DMS153 treated with DMSO at 0.1 percent for 48 hours (cell line): Measurements from ENCODE around the gene SLC38A2.
"Not testable (repeated sequence)": the region's sequence is repeated elsewhere in the genome, so short reads cannot be mapped to it uniquely, and the experiment has no call there.

Source experiments
- DNase-seq: peaks from one replicate; lab custom pipeline; 2025; ENCODE audit not compliant: unreplicated experiment; lab: John Stamatoyannopoulos, UW

Gene SLC38A2

DNA sequence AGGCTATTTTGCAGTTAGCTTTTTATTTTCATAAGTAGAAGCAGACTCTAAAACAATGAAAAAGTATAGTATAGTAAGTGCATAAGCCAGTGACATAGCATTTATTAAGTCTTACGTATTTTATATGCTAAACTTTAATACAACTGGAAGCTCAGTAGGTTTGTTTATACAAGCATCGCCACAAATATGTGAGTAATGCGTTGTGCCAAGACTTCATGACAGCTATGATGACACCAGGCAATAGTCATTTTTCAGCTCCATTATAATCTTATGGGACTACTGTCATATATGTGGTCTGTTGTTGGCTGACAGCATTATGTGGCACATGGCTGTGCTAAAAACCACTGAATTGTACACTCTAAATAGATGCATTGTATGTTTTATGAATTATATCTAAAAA lies 40.3 kb downstream of the SLC38A2 start:
- no peak for DNase-seq

DNA sequence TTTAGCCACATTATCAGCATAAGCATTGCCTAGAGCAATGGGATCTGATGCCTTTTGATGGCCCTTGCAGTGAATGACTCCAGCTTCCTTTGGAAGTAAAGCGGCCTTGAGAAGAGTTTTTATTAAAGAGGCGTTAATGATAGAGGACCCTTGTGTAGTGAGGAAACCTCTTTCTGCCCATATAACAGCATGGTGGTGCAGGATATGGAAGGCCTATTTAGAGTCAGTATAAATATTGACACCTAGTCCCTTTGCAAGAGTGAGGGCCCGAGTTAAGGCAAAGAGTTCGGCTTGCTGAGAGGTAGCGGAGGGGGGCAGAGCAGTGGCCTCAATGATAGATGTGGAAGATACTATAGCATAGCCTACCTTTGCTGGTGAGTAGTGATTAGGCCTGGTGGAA lies 47.5 kb downstream of the SLC38A2 start:
- DNase-seq = not testable (repeated sequence)

DNA sequence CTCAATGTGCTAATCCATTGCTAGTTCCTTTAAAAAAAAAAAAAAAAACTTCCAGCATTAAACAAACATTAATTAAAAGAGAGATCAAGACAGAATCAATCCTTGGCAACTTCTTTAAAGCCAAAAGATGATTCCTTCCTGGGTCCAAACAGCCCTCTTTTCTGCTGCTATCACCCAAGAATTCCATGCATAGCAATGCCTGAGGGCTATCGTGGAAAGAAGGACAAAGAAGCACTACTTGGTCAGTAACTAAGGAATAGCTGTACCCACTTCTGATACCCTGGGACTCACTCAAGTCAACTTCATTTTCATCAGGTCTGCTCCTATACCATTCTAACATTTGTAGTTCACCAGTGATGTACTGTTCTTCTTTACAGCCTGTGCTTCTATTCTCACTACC lies 51.8 kb downstream of the SLC38A2 start:
- DNase-seq = no peak

GRCh38 chr12:46318037-46318436 lies 54.5 kb downstream of the SLC38A2 start:
- no peak for DNase-seq
